SK-N-SH treated with all-trans-retinoic acid at 6 μM for 48 hours (cell line): ENCODE measurements around the gene GALNT1.

Experiments
- ATAC-seq: fragments of 200-7000 bp; cut with Tn5 transposase; 3 replicates; pipeline ENCODE4 v1.9.1; 2020; ENCODE audit warnings: mild to moderate bottlenecking, moderate library complexity
- ARNTL ChIP-seq: fragments of 450-650 bp; formaldehyde crosslinking; IDR thresholded peaks from 2 replicates; pipeline ENCODE4 v1.5.0; 2020; ENCODE audit warnings: low read depth, mild to moderate bottlenecking, moderate library complexity, borderline replicate concordance
- BACH2 ChIP-seq: fragments of 250-450 bp; sonication (Bioruptor Pico); IDR thresholded peaks from 2 replicates; pipeline ENCODE4 v1.9.0; 2021; ENCODE audit warnings: mild to moderate bottlenecking, borderline replicate concordance
- CREB5 ChIP-seq: fragments of 250-450 bp; sonication (Bioruptor Pico); IDR thresholded peaks from 2 replicates; pipeline ENCODE4 v1.5.1; 2020; ENCODE audit warnings: low read depth, mild to moderate bottlenecking, moderate library complexity
- CSDC2 ChIP-seq: fragments of 250-450 bp; sonication (Bioruptor Pico); IDR thresholded peaks from 2 replicates; pipeline ENCODE4 v1.5.0; 2020; ENCODE audit warnings: mild to moderate bottlenecking, moderate library complexity
- CSRNP3 ChIP-seq: fragments of 250-450 bp; sonication (Bioruptor Pico); IDR thresholded peaks from 2 replicates; pipeline ENCODE4 v1.5.1; 2021; ENCODE audit warnings: mild to moderate bottlenecking, moderate library complexity
- ESRRG ChIP-seq: fragments of 250-450 bp; sonication (Bioruptor Pico); IDR thresholded peaks from 2 replicates; pipeline ENCODE4 v1.6.1; 2021; ENCODE audit warnings: mild to moderate bottlenecking
- ISL1 ChIP-seq: fragments of 250-450 bp; sonication (Bioruptor Pico); IDR thresholded peaks from 2 replicates; pipeline ENCODE4 v2.1.2; 2022; ENCODE audit warnings: mild to moderate bottlenecking, moderate library complexity
- OSR1 ChIP-seq: fragments of 250-450 bp; sonication (Bioruptor Pico); IDR thresholded peaks from 2 replicates; pipeline ENCODE4 v1.8.0; 2022; ENCODE audit warnings: moderate library complexity, mild to moderate bottlenecking, inconsistent platforms
- POU6F1 ChIP-seq: fragments of 250-450 bp; sonication (Bioruptor Pico); IDR thresholded peaks from 2 replicates; pipeline ENCODE4 v1.8.0; 2021; ENCODE audit warnings: low read depth, mild to moderate bottlenecking, moderate library complexity, borderline replicate concordance
- PPARA ChIP-seq: fragments of 250-450 bp; sonication (Bioruptor Pico); IDR thresholded peaks from 2 replicates; pipeline ENCODE4 v1.5.0; 2020; ENCODE audit warnings: mild to moderate bottlenecking, borderline replicate concordance
- RARB ChIP-seq: fragments of 250-450 bp; sonication (Bioruptor Pico); IDR thresholded peaks from 2 replicates; pipeline ENCODE4 v1.8.0; 2021; ENCODE audit warnings: mild to moderate bottlenecking, moderate library complexity
- SNAI2 ChIP-seq: fragments of 250-450 bp; sonication (Bioruptor Pico); IDR thresholded peaks from 2 replicates; pipeline ENCODE4 v1.5.0; 2020; ENCODE audit warnings: mild to moderate bottlenecking, moderate library complexity
- TCF4 ChIP-seq: fragments of 250-450 bp; sonication (Bioruptor Pico); IDR thresholded peaks from 2 replicates; pipeline ENCODE4 v1.8.0; 2021; ENCODE audit warnings: mild to moderate bottlenecking, moderate library complexity, borderline replicate concordance
- TOX ChIP-seq: fragments of 250-450 bp; sonication (Bioruptor Pico); IDR thresholded peaks from 2 replicates; pipeline ENCODE4 v1.8.0; 2021; ENCODE audit warnings: mild to moderate bottlenecking, moderate library complexity, borderline replicate concordance
- TSHZ2 ChIP-seq: fragments of 250-450 bp; sonication (Bioruptor Pico); IDR thresholded peaks from 2 replicates; pipeline ENCODE4 v1.5.0; 2020; ENCODE audit warnings: mild to moderate bottlenecking, moderate library complexity
- ZC3H10 ChIP-seq: fragments of 250-450 bp; sonication (Bioruptor Pico); IDR thresholded peaks from 2 replicates; pipeline ENCODE4 v1.5.1; 2021; ENCODE audit warnings: mild to moderate bottlenecking, moderate library complexity
- ZFP3 ChIP-seq: fragments of 250-450 bp; sonication (Bioruptor Pico); IDR thresholded peaks from 2 replicates; pipeline ENCODE4 v1.5.0; 2020; ENCODE audit warnings: mild to moderate bottlenecking, moderate library complexity
- ZNF565 ChIP-seq: fragments of 450-650 bp; formaldehyde crosslinking; conservative IDR thresholded peaks from 2 replicates; pipeline ENCODE4 v1.5.0; 2020; ENCODE audit warnings: low read depth, mild to moderate bottlenecking, moderate library complexity
- ZNF70 ChIP-seq: fragments of 450-650 bp; formaldehyde crosslinking; IDR thresholded peaks from 2 replicates; pipeline ENCODE4 v1.5.0; 2020; ENCODE audit warnings: mild to moderate bottlenecking, moderate library complexity
- ZNF8 ChIP-seq: fragments of 450-650 bp; formaldehyde crosslinking; IDR thresholded peaks from 2 replicates; pipeline ENCODE4 v1.5.0; 2020; ENCODE audit warnings: mild to moderate bottlenecking, moderate library complexity

Gene GALNT1

GRCh38 chr18:35707247-35707646, 125.7 kb downstream of the GALNT1 start:
- no peak for ATAC-seq
- no peak for TF ChIP-seq ZNF8
- no peak for TF ChIP-seq TSHZ2 (CRISPR knock-in tag)
- no peak for TF ChIP-seq ZNF565 (CRISPR knock-in tag)
- TF ChIP-seq PPARA (CRISPR knock-in tag): no peak
- TF ChIP-seq SNAI2: no peak
- TF ChIP-seq BACH2 (CRISPR knock-in tag): no peak
- no peak for TF ChIP-seq RARB (CRISPR knock-in tag)
- TF ChIP-seq ZNF70 (CRISPR knock-in tag): no peak
- no peak for TF ChIP-seq ARNTL (CRISPR knock-in tag)
- TF ChIP-seq TCF4 (CRISPR knock-in tag): no peak
- no peak for TF ChIP-seq OSR1 (CRISPR knock-in tag)
- no peak for TF ChIP-seq CREB5
- TF ChIP-seq, all 23 proteins: peak for 0

GRCh38 chr18:35707674-35708073, 126.1 kb downstream of the GALNT1 start:
- ATAC-seq: no peak
- no peak for TF ChIP-seq CREB5
- TF ChIP-seq POU6F1 (CRISPR knock-in tag): no peak
- no peak for TF ChIP-seq BACH2 (CRISPR knock-in tag)
- TF ChIP-seq ZFP3: no peak
- no peak for TF ChIP-seq TOX (CRISPR knock-in tag)
- TF ChIP-seq ZNF565 (CRISPR knock-in tag): no peak
- no peak for TF ChIP-seq ISL1 (CRISPR knock-in tag)
- no peak for TF ChIP-seq ESRRG (CRISPR knock-in tag)
- no peak for TF ChIP-seq ZC3H10 (CRISPR knock-in tag)
- no peak for TF ChIP-seq CSRNP3 (CRISPR knock-in tag)
- TF ChIP-seq ARNTL (CRISPR knock-in tag): no peak

- no peak for ATAC-seq
- no peak for TF ChIP-seq ESRRG (CRISPR knock-in tag)
- TF ChIP-seq ISL1 (CRISPR knock-in tag): peak; percentile 26; the same call in 1 of the 2 replicates
Measured at GRCh38 chr18:35710581-35710980, 129.0 kb downstream of the GALNT1 start.

- ATAC-seq: no peak
- TF ChIP-seq CSDC2 (no peak), OSR1 (CRISPR knock-in tag) (no peak), ZFP3 (no peak)
Measured at GRCh38 chr18:35711227-35711626, 129.7 kb downstream of the GALNT1 start.
